Stimulated activated CD4-positive, alpha-beta T cell treated with anti-CD3 and anti-CD28 coated beads, TNF-alpha, amount 100 ng/mL, for 1 hour (primary cell): Measurements from ENCODE around the gene EDN3.
"Not testable (repeated sequence)": the region's sequence is repeated elsewhere in the genome, so short reads cannot be mapped to it uniquely, and the experiment has no call there.

Experiments used
- DNase-seq, 3 donors: peaks; one replicate each; pipeline ENCODE4 v3.0.0-alpha.2; 2020; ENCODE audit warnings: low read depth in 3 of 3, low spot score in 1 of 3

The EDN3 gene

GRCh38 chr20:59334651-59335300, 34.4 kb downstream of the EDN3 start:
- no peak for DNase-seq

GRCh38 chr20:59335377-59335776, 35.0 kb downstream of the EDN3 start:
- DNase-seq = no peak

DNA sequence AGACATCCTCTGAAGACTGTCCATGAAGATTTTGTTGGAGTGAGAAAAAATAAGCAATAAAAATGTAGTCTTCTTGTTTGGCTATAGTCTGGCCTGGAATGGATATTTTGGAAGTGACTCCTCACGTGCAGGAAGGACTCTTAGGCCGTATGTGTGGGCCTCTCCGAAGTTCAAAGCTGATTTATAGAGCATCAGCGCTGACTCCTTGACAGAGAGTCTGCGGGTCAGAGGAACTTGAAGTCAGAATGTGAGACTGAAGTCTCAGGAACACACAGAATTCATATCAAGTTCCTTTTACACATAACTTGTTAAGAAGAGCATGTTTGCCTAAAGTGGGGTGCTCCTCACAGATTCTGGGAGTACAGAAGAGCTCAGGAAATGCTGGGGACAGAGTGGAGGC, 36.1 kb downstream of the EDN3 start:
- DNase-seq = no peak

GRCh38 chr20:59338444-59338843, 38.0 kb downstream of the EDN3 start:
- not testable (repeated sequence) for DNase-seq

- DNase-seq = no peak
Measured at GRCh38 chr20:59340201-59340885, 39.9 kb downstream of the EDN3 start.

DNA sequence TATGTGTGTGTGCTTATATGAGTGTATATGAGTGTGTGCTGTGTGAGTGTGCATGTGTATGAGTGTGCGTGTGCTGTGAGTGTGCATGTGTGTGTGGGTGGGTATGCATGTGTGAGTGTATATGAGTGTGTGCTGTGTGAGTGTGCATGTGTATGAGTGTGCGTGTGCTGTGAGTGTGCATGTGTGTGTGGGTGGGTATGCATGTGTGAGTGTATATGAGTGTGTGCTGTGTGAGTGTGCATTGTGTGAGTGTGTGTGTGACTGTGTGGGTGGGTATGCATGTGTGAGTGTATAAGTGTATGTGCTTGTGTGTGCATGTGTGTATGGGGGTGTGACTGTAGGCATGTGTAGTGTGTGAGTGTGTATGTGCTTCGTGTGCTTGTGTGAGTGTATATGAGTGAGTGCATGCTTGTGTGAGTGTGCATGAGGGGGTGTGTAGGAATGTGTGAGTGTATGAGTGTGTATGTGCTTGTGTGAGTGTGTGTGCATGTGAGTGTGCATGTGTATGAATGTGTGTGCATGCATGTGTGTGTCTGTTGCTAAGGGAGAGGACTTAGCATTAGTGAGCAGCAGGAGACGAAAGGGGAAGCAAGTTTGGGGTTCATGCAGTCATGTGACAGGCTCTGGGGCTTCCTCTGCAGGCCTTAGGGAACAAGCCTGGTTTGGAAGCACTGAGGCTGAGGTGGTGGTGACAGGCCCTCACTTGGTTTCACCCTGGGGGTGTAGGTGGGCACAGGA, 41.0 kb downstream of the EDN3 start:
- not testable (repeated sequence) for DNase-seq

GRCh38 chr20:59342023-59342957, 41.9 kb downstream of the EDN3 start:
- DNase-seq = no peak

- DNase-seq = no peak
Measured at GRCh38 chr20:59346061-59346460, 45.6 kb downstream of the EDN3 start.

- DNase-seq = no peak
Measured at GRCh38 chr20:59349277-59349676, 48.9 kb downstream of the EDN3 start.

- DNase-seq = no peak
Measured at GRCh38 chr20:59350330-59351156, 50.1 kb downstream of the EDN3 start.

- no peak for DNase-seq
Measured at GRCh38 chr20:59351157-59352040, 51.0 kb downstream of the EDN3 start.

DNA sequence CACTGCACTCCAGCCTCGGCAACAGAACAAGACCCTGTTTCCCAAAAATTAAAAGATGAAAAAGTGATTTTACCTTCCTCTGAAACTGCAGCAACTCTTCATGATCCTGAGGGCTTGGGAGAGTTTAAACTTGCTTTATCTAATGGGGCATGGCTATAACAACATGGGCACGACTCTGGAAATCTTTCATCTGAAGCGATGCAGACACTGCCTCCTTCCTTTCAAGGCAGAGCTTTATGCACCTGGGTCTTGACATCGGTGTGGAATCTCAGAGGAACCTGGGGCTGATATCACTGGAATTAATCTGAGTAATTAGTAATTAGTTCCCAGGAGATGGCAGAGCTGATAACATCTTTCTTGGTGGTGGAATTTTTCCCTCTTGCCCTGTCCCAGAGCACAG, 52.1 kb downstream of the EDN3 start:
- no peak for DNase-seq

DNA sequence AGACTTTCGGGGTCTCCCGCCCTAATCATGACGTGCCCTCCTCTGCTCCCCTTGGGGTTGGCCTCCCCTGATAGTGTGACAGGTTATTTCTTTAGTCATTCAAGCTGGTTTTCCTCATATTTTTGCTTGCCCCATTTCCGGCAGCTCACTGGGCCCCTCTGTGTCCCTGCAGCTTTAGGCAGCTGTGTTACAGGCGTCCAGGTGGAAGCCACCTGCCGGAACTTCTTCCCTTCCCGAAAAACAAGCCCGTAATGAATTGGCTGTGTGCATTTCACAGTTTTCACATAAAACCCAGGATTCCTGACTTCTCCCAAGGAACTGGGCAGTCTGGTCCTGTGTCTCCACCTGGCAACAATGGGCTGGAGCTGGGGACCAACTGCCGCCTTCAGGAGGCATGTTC, 52.6 kb downstream of the EDN3 start:
- no peak for DNase-seq

- no peak for DNase-seq
Measured at GRCh38 chr20:59354460-59354859, 54.0 kb downstream of the EDN3 start.

DNA sequence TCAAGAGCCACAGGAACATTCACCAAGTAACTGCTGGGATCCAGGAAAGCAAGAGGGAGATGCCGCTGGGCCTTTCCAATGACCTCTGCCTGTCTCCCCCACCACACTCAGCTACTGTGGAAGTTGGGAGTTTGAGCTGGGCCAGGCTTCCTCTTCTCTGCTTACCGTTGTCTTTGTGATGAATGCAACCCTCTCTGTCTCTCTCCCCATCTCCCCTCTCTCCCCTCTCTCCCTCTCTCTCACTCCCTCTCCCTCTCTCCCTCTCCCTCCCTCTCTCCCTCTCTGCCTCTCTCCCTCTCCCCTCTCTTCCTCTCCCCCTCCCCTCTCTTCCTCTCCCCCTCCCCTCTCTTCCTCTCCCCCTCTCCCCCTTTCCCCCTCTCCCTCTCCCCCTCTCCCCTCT, 54.8 kb downstream of the EDN3 start:
- no peak for DNase-seq

DNA sequence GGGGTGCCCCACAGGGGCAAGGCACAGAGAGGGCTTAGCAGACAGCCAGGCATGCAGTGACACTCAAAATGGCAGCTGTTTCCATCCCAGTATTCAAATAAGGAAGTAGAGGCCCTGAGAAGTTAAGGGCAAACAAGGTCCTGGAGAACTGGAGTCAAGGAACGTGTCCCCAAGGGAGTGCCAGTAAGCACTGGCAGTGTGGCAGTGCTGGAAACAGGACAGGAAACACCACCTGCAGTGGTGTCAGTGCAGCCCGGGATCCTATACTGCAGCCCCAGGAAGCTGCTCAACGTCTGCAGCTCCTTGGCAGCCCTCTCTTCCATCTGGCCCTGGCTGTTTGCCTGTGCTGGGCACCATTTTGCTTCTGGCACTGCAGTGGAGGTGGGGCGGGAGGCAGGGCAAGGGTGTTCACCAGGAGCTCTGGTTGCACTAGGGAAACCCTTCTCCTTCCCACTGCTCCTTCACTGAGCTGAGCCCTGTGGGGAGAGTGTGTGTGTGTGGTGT, 56.3 kb downstream of the EDN3 start:
- DNase-seq = no peak

DNA sequence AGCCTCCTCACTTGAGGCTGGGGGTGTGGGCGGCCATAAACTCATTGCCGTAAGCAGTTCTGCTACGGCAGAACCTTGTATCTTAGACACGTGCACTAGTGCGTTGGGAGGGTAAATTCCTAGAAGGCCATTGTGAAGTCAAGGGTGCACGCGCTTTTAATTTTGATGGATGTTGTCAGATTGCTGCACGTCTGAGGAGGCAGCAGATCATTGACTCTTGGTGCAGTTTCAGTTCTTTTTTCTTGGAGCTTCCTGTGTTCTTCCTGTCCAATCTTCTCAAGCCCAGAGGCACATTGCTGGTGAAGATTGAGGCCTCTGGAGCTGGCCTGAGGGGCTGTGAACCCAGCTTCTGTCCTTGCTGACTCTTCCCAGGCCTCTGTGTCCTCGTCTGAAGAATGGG, 58.4 kb downstream of the EDN3 start:
- not testable (repeated sequence) for DNase-seq

GRCh38 chr20:59359906-59360725, 59.7 kb downstream of the EDN3 start:
- DNase-seq = no peak
